ENCODE data around the gene ATP1A4.

The ATP1A4 gene

GRCh38 chr1:160151303-160151702 is at the start of gene ATP1A4:
Gene ATP1A4 (plus strand): TSS chr1:160151603. CDS start chr1:160152041, 438 bp downstream.
- no peak for TF ChIP-seq CTCF (conservative IDR thresholded peaks at IDR 0.05; ENCODE audit: low read depth, low read length)
- no peak for DNase-seq (ENCODE audit: low read depth)
- no peak within 1 kb of the TSS for H3K4me3 ChIP-seq (ENCODE audit: low read depth, low read length)

GRCh38 chr1:160101717-160102522 is 49.5 kb upstream of the ATP1A4 start:
- TF ChIP-seq CTCF (conservative IDR thresholded peaks at IDR 0.05; ENCODE audit: low read depth, low read length): no peak
- no peak overlapping the region for H3K4me3 ChIP-seq (ENCODE audit: low read depth, low read length)

GRCh38 chr1:160103658-160104408 is 47.6 kb upstream of the ATP1A4 start:
- no peak for TF ChIP-seq CTCF (conservative IDR thresholded peaks at IDR 0.05; ENCODE audit: low read depth, low read length)
- no peak for DNase-seq (ENCODE audit: low read depth)
- no peak overlapping the region for H3K4me3 ChIP-seq (ENCODE audit: low read depth, low read length)

More at GRCh38 chr1:160101717-160102522, 49.5 kb upstream of the ATP1A4 start:
- DNase-seq (ENCODE audit: low read depth): peak; percentile 59

GRCh38 chr1:160104486-160104885 is 46.9 kb upstream of the ATP1A4 start:
- no peak overlapping the region for H3K4me3 ChIP-seq (ENCODE audit: low read depth, low read length)
- DNase-seq (ENCODE audit: low read depth): no peak
- TF ChIP-seq CTCF (conservative IDR thresholded peaks at IDR 0.05; ENCODE audit: low read depth, low read length): no peak

GRCh38 chr1:160105155-160105554 is 46.2 kb upstream of the ATP1A4 start:
- no peak for TF ChIP-seq CTCF (conservative IDR thresholded peaks at IDR 0.05; ENCODE audit: low read depth, low read length)
- no peak overlapping the region for H3K4me3 ChIP-seq (ENCODE audit: low read depth, low read length)

GRCh38 chr1:160107512-160107911 is 43.9 kb upstream of the ATP1A4 start:
- no peak for DNase-seq (ENCODE audit: low read depth)
- no peak overlapping the region for H3K4me3 ChIP-seq (ENCODE audit: low read depth, low read length)
- TF ChIP-seq CTCF (conservative IDR thresholded peaks at IDR 0.05; ENCODE audit: low read depth, low read length): no peak

More at GRCh38 chr1:160105155-160105554, 46.2 kb upstream of the ATP1A4 start:
- no peak for DNase-seq (ENCODE audit: low read depth)

Measured in choroid plexus epithelial cell (primary cell).